ENCODE results near the gene TMEM131L.

DNA sequence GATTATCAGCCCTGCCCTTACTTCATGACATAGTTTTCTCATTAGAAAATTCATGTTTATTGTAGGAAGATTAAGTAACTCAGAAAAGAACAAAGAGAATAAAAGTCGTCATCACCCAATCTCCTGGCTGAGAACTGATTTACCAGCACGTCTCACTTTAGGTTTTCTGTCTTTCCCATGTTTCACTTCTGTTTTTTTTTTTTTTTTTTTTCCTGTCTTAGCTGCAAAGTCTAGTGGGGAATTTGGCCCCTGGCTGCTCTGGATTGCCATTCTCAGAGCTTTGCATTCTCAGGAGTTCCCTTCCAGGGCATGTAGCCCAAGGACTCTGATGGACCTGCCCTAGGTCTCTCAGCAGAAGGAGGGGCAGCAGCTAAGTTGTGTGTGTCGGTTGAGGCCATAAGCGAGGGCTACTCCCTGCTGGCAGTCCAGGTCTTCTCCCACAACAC, 57.8 kb downstream of the TMEM131L start:
- TF ChIP-seq POLR2AphosphoS5 (IDR thresholded peaks at IDR 0.05; ENCODE audit: low read depth, low read length) = no peak
- TF ChIP-seq POLR2A (IDR thresholded peaks at IDR 0.05; ENCODE audit: low read depth, low read length) = no peak

All from GM12892 (cell line).